Fibroblast of skin of right quadriceps (primary cell): ENCODE data around the gene FCGR3B.
"Not testable (repeated sequence)": the region's sequence is repeated elsewhere in the genome, so short reads cannot be mapped to it uniquely, and the experiment has no call there.

Source experiments
- DNase-seq: peaks from one replicate; pipeline ENCODE4 v3.0.0-alpha.2; 2013

FCGR3B gene

DNA sequence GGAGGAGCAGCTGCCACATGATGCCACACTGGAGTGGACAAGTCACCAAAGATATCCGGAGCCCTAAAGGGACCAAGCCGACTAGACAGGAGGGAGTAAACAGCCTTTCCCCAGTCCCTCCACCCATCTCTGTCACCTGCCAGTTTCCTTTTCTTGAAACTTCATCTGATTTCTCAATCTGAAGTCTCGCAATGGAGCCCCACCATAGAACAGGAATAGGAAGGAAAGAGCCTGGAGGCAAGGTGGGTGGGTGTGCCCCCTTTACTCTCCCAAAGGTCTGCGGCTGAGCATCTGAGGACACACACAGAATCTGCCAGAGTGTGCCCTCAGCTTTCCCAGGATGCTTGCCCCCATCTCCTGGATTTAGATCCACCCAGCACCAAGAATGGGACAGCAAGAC is at the start of gene FCGR3B:
TSS of gene FCGR3B (minus strand) at position 101 of the 400 bp plus-strand sequence. CDS start at position 19, 82 bp downstream.
- DNase-seq: no peak

GRCh38 chr1:161678500-161678899 is 47.5 kb upstream of the FCGR3B start:
- no peak for DNase-seq

DNA sequence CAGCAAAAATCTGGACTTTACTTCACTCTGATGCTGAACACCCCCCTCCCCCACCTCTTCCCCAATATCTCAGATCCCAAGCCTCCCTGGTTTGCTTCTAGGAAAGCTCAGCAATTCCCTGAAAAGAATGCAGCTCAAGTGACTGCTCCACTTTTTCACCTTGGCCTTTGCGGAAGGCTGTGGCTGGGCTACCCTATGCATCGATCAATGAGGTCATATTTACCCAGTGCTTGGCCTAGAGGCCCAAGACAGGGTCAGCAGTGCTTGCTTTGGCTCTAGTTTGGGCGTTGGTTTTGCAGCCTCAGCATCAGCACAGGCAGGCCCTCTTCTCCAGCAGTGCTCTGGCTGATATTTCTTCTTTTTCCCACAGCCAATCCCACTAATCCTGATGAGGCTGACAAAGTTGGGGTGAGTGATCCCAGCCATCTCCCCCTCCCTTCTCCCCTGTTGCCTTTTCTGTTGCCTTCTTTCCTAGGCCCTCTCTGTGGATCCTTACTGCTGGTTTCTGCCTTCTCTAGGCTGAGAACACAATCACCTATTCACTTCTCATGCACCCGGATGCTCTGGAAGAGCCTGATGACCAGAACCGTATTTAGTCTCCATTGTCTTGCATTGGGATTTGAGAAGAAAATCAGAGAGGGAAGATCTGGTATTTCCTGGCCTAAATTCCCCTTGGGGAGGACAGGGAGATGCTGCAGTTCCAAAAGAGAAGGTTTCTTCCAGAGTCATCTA is 46.1 kb upstream of the FCGR3B start:
- no peak for DNase-seq

- no peak for DNase-seq
These were observed 45.5 kb upstream of the FCGR3B start for GRCh38 chr1:161676441-161676840.

- DNase-seq: not testable (repeated sequence)
These were observed 43.9 kb upstream of the FCGR3B start for GRCh38 chr1:161674908-161675307.

GRCh38 chr1:161674447-161674846 is 43.5 kb upstream of the FCGR3B start:
- not testable (repeated sequence) for DNase-seq

DNA sequence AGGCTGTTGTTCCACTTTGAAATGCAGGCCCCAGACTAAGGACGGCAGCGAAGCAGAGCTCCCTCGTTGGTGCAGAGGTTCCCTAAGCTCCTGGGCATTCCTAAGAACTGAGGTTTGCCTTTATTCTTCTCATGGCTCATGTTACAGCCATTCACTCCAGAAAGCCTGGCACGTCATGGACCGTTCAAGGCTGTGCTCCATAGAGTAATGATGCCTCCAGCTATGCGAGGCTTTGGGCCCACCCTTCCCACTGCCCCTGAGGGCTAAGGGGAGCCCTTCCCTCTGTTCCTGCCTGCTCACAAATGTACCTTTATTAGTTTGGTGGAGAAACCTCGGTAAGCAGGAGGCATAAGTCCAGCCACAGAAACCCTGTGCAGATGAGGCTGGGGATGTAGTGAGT is 42.5 kb upstream of the FCGR3B start:
- DNase-seq: peak; percentile 9

- peak; percentile 9 for DNase-seq
These were observed 40.4 kb upstream of the FCGR3B start for GRCh38 chr1:161671045-161672020.

GRCh38 chr1:161664689-161665088 is 33.7 kb upstream of the FCGR3B start:
- DNase-seq: not testable (repeated sequence)

DNA sequence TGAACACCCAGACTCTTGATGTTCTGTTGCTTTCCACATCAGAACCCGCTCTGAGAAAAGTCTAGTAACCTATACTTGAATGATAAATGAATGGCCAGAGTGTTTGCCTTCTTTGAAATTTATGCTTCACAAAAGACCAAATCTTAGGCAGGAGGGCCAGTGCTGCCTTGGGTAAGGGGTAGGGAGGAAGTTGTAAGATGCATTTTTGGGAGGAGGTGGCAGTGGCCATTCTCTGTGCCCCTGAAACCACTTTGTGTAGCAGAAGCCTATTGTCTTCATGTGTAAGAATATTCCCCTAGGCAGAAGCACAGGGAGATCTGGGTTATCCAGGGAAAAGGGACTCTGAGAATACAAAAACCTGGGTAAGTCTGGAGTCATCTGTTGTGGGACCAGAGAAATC is 32.6 kb upstream of the FCGR3B start:
- not testable (repeated sequence) for DNase-seq

GRCh38 chr1:161662684-161663339 is 31.8 kb upstream of the FCGR3B start, which contains the start of gene FCGR2B:
TSS of gene FCGR2B (plus strand) at chr1:161663143. CDS start at chr1:161663242, 99 bp downstream.
- DNase-seq: not testable (repeated sequence)

GRCh38 chr1:161661660-161662311 is 30.8 kb upstream of the FCGR3B start:
- DNase-seq: not testable (repeated sequence)

DNA sequence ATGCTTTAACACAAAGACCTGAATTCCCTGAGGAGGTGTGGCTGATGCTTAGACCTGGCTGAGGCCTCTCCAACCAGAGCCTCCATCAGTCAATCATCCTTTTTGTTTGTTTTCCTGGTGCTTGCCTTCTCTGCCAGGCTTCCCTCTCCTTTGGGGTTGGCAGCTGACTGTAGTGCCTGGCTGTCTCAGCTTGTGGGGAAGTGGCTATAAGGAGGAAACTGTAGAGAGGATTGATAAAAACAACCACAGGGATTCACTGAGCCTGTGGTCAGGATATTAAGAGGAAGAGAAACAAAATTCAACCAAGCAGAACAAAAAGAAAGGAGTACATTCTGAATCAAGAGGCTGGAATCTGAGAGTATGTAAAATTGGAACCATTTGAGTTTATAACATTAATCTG is 27.5 kb upstream of the FCGR3B start:
- DNase-seq: not testable (repeated sequence)

GRCh38 chr1:161653971-161654370 is 23.0 kb upstream of the FCGR3B start:
- not testable (repeated sequence) for DNase-seq

GRCh38 chr1:161653541-161653940 is 22.6 kb upstream of the FCGR3B start:
- not testable (repeated sequence) for DNase-seq

DNA sequence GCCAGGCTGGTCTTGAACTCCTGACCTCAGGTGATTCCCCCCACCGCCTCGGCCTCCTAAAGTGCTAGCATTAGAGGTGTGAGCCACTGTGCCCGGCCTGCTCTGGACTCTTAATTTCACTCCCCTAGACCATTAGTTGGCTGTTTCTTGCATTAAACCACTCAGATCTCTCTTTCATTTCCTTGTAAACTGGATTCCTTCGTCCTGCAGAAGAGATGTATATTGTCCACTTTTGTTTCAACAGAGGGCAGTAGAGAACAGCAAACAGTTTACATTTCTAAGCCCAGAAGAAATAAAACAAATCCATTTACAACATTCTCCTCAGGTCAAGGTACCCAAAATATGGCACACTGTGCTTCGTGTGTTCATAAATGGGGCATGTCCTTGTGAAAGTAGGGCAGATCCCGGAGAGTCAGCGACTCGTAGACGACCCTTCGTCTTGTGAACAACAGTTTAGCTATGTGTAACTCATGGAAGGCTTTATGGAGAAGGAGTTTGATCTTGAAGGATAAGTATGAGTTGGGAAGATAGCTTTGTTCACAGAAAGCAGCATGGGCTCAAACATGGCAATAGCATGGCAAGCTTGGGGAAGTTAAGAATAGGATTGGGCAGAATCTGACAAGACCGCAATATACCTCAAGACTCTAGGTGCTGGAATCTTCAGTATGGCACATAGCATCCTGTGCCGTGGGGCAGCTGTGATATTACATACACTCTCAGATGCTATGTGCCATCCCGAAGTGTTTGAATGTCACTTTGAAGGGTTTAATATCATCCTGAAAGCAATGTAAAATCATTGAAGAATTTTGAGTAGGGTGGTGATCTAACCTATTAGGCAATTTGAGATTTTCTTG is 16.8 kb upstream of the FCGR3B start:
- DNase-seq: peak; percentile 53

DNA sequence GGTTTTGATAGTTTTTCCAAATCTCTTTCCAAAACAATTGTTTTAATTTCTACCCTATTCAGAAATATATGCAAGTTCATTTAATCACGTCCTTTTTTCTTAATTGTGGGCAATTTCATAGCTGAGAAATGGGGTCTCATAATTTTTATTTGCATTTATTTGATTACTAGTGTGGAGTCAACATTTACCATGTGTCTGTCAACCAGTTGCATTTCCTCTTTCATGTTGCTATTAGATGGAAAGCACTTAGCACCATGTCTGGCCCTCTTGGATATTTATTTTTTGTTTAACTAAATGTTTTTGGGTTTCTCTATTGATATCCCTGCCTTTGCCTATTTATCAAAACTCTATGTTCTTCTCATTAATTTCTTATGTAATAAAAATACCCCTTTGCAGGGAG is 13.9 kb upstream of the FCGR3B start:
- not testable (repeated sequence) for DNase-seq

DNA sequence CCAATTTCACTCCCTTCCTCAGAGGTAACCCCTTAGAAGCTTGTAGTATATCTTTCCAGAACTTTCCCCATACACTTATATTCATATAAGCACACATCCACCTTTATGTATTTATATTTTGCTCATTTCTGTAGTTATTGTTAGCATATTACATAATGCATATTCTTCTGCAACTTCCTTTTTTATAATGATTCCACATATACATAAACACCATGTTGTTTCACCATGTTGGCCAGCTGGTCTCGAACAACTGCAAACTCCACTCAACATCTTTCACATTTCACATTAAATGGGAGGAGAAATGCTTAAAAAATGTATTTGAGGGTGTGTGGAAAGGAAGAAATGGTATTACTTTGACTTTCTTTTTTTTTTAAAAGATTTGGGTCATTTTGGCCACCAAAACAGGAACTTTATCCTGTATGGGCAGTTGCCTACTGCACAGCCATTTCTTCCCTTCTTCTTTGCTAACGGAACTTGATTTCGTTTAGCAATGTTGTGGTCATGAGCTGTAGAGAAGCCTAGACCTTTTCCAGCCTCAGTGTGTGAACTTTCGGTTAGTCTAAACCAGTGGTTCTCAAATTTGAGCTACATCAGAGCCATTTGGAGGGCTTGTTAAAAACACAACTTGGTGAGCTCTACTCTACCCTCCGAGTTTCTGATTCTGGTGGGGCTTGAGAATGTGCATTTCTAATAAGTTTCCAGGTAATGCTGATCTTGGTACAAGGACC is 12.7 kb upstream of the FCGR3B start:
- not testable (repeated sequence) for DNase-seq

DNA sequence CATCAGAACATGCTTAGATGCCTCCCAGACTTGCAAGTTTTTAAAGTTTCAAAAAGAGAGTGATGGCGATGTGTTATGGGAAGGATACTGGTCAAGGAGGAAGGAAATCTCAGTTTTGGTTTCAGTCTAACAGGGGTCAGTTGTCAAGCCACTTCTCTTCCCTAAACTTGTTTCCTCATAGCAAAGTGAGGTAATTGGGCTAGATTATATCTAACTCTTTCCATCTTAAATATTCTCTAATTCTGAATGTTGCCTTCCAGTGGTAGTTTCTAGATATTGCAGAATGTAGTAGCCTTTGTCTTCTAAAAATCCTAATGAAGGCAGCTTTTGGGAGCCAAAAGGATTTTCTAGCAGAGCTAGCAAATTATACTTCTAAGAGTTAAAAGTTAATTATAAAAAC is 11.7 kb upstream of the FCGR3B start:
- DNase-seq: not testable (repeated sequence)

- not testable (repeated sequence) for DNase-seq
These were observed 8.2 kb upstream of the FCGR3B start for GRCh38 chr1:161639203-161639602.
